ENCODE results near the gene ADGRB2.

- TF ChIP-seq, protein P1, sequence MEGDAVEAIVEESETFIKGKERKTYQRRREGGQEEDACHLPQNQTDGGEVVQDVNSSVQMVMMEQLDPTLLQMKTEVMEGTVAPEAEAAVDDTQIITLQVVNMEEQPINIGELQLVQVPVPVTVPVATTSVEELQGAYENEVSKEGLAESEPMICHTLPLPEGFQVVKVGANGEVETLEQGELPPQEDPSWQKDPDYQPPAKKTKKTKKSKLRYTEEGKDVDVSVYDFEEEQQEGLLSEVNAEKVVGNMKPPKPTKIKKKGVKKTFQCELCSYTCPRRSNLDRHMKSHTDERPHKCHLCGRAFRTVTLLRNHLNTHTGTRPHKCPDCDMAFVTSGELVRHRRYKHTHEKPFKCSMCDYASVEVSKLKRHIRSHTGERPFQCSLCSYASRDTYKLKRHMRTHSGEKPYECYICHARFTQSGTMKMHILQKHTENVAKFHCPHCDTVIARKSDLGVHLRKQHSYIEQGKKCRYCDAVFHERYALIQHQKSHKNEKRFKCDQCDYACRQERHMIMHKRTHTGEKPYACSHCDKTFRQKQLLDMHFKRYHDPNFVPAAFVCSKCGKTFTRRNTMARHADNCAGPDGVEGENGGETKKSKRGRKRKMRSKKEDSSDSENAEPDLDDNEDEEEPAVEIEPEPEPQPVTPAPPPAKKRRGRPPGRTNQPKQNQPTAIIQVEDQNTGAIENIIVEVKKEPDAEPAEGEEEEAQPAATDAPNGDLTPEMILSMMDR (conservative IDR thresholded peaks at IDR 0.05; ENCODE audit: low read depth, low read length), result no peak
- TF ChIP-seq EZH2 (IDR thresholded peaks at IDR 0.05; ENCODE audit: low read length, unreplicated experiment) (no peak), EZH2phosphoT487 (IDR thresholded peaks at IDR 0.05; ENCODE audit: borderline replicate concordance, low read length) (no peak)
Observed at GRCh38 chr1:31732343-31732742, 31.8 kb downstream of the ADGRB2 start.
